ENCODE data around the gene NFIX. TPM values are rescaled to one million over a fixed set of nuclear protein-coding genes. Genes with fewer than 3 reads are reported as not detected.

Gene NFIX
- total and polyA plus RNA-seq, 2 of the 13 experiments (the other 11 are each of a cell fraction or from before 2014, with no cell fraction given), result 3.4 to 5.4 TPM

DNA sequence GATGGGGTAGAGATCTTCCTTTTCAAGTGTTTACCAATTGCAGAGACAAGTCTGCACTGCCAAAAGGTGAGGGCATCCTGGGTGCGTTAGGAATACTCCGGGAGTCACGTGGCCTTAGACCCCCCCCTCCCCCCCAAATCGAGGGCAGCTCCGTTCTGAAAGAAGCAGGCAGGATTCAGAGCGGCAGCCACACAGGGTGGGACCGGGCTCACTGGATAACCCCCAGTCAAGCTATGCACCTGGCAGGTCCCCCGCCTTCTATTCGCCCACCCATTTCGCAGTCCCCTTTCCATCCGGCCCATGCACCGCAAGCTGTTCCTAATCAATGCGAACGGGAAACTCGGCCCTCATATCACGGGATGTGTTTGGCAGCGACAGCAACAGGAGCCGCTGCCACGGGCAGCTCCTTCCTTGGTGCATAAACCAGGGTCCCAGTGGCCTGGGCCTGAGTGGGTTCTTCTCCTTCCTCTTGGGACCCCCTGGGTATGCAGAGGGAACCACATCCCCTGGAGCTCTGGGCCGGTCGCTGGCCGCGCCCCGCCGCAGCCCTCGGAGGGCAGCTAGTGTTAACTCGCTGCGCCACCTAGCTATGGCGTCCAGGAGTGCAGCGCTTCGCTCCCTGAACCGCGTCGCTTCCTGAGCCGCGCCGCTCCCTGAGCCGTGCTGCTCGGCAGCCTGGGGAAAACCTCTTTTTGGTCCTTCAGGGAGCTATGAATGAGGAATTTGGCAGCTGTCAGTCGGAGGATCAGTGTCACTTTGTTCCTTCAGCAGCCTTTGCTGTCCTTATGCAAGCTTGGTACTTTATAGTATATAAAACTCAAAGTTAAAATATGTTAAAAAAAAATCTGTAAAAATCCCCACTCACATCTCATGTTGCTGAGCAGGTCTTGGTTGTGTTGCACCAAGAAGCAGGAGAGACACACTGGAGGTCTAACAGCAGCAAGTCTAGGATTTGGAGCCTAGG lies 66.0 kb downstream of the NFIX start (continued):
- TF ChIP-seq TRIM24 (CRISPR knock-in tag; IDR thresholded peaks at IDR 0.05) (no peak), ZNF431 (CRISPR knock-in tag; IDR thresholded peaks at IDR 0.05; ENCODE audit: borderline replicate concordance, low read depth) (no peak), ZBTB20 (CRISPR knock-in tag; IDR thresholded peaks at IDR 0.05; ENCODE audit: borderline replicate concordance, low read depth) (no peak), ZNF713 (CRISPR knock-in tag; IDR thresholded peaks at IDR 0.05) (no peak; the same call in 1 of the 2 replicates), MTF2 (CRISPR knock-in tag; IDR thresholded peaks at IDR 0.05; ENCODE audit: borderline replicate concordance) (no peak), MEIS2 (CRISPR knock-in tag; IDR thresholded peaks at IDR 0.05) (peak; percentile 50; the same call in 1 of the 2 replicates), ZNF318 (CRISPR knock-in tag; IDR thresholded peaks at IDR 0.05) (no peak), ZKSCAN8 (CRISPR knock-in tag; IDR thresholded peaks at IDR 0.05; ENCODE audit: borderline replicate concordance) (no peak), REL (CRISPR knock-in tag; conservative IDR thresholded peaks at IDR 0.05) (no peak), ZNF367 (CRISPR knock-in tag; IDR thresholded peaks at IDR 0.05; ENCODE audit: borderline replicate concordance) (no peak), JDP2 (CRISPR knock-in tag; IDR thresholded peaks at IDR 0.05; ENCODE audit: borderline replicate concordance) (no peak), ZNF615 (CRISPR knock-in tag; IDR thresholded peaks at IDR 0.05; ENCODE audit: borderline replicate concordance) (no peak), AHR (CRISPR knock-in tag; IDR thresholded peaks at IDR 0.05) (peak; percentile 72; the same call in 1 of the 2 replicates), KLF15 (CRISPR knock-in tag; IDR thresholded peaks at IDR 0.05; ENCODE audit: borderline replicate concordance) (no peak; the same call in 1 of the 2 replicates), GPN1 (CRISPR knock-in tag; IDR thresholded peaks at IDR 0.05; ENCODE audit: borderline replicate concordance) (0 out of 2 replicates have a peak, but pooled peaks have one; percentile 24), RBM22 (optimal IDR thresholded peaks at IDR 0.05; ENCODE audit: low read length) (no peak), ASH2L (IDR thresholded peaks at IDR 0.05; ENCODE audit: insufficient read length, low read depth, low read length) (no peak), PAF1 (CRISPR knock-in tag; IDR thresholded peaks at IDR 0.05) (no peak), BCL6 (CRISPR knock-in tag; IDR thresholded peaks at IDR 0.05) (peak; percentile 44; the same call in 1 of the 2 replicates)
- TF ChIP-seq, protein P1, sequence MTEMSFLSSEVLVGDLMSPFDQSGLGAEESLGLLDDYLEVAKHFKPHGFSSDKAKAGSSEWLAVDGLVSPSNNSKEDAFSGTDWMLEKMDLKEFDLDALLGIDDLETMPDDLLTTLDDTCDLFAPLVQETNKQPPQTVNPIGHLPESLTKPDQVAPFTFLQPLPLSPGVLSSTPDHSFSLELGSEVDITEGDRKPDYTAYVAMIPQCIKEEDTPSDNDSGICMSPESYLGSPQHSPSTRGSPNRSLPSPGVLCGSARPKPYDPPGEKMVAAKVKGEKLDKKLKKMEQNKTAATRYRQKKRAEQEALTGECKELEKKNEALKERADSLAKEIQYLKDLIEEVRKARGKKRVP (CRISPR knock-in tag; IDR thresholded peaks at IDR 0.05), result no peak; a peak in 1 of 4 replicates
